Measurements from ENCODE around the gene TMEM30B. TPM values are rescaled to one million over a fixed set of nuclear protein-coding genes. Genes with fewer than 3 reads are reported as not detected.

The TMEM30B gene
- total and polyA plus RNA-seq, 9 of the 15 experiments (the other 6 are each of a cell fraction or from before 2014, with no cell fraction given): 0.04 TPM; not detected in 8

GRCh38 chr14:61271552-61271951 is 9.6 kb downstream of the TMEM30B start (continued):
- TF ChIP-seq ZNF407 (IDR thresholded peaks at IDR 0.05; ENCODE audit: low read depth) (no peak), LCOR (CRISPR knock-in tag; IDR thresholded peaks at IDR 0.05) (no peak), RBM22 (IDR thresholded peaks at IDR 0.05; ENCODE audit: low read depth, low read length, poor library complexity, severe bottlenecking) (no peak)

Data from K562 (cell line).